ENCODE data around the gene EPB41L3. TPM values are rescaled to one million over a fixed set of nuclear protein-coding genes. Genes with fewer than 3 reads are reported as not detected.

EPB41L3 gene
- total and polyA plus RNA-seq, 2 donors (not counting 1 experiment from before 2014, with no cell fraction given), result 3.1 to 29.9 TPM

DNA sequence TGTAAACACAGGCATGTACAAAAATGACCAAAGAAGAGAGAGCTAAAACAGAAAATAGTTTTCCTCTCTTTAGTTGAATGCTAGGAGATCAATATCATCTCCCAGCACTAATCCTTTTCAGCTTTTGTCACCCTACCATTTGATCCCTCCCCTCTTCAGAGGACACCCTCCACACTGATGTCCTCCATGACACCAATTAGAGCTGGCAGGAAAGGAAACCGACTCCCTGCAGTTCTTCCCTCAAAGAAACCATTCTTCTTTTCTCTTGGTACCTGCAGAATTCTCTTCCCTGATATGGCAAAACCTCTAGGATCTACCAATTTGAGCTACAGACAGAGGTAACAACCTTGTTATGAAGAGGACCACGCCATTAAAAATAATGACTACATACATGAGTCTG, 5.3 kb downstream of the EPB41L3 start:
- no peaks in the 10 kb centered on the region for H3K36me3 ChIP-seq (ENCODE audit: control insufficient read depth, insufficient read depth, low read length)
- no peaks in the 10 kb centered on the region for H3K4me1 ChIP-seq (ENCODE audit: control insufficient read depth, extremely low read depth, insufficient read depth, low read length)
- DNase-seq (ENCODE audit: low read depth in 2 of 2), result no peak
- no peaks in the 10 kb centered on the region for H3K9me3 ChIP-seq (ENCODE audit: control insufficient read depth, insufficient read depth, low read depth, low read length)
- H3K4me2 ChIP-seq (ENCODE audit: extremely low read depth, insufficient read depth, low read length), result no peak overlapping the region
- no peaks in the 10 kb centered on the region for H3K27me3 ChIP-seq (ENCODE audit: control insufficient read depth, insufficient read depth, low read length)
- H4K20me1 ChIP-seq (ENCODE audit: control insufficient read depth, extremely low read depth, insufficient read depth, low read length), result no peaks in the 10 kb centered on the region
- no peak overlapping the region for H3K27ac ChIP-seq (ENCODE audit: insufficient read depth, low read length)
- TF ChIP-seq EZH2 (IDR thresholded peaks at IDR 0.05; ENCODE audit: low read length, missing control alignments), result no peak
- TF ChIP-seq, protein P1, sequence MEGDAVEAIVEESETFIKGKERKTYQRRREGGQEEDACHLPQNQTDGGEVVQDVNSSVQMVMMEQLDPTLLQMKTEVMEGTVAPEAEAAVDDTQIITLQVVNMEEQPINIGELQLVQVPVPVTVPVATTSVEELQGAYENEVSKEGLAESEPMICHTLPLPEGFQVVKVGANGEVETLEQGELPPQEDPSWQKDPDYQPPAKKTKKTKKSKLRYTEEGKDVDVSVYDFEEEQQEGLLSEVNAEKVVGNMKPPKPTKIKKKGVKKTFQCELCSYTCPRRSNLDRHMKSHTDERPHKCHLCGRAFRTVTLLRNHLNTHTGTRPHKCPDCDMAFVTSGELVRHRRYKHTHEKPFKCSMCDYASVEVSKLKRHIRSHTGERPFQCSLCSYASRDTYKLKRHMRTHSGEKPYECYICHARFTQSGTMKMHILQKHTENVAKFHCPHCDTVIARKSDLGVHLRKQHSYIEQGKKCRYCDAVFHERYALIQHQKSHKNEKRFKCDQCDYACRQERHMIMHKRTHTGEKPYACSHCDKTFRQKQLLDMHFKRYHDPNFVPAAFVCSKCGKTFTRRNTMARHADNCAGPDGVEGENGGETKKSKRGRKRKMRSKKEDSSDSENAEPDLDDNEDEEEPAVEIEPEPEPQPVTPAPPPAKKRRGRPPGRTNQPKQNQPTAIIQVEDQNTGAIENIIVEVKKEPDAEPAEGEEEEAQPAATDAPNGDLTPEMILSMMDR (conservative IDR thresholded peaks at IDR 0.05 in 1 of 2, IDR thresholded peaks at IDR 0.05 in 1 of 2; ENCODE audit: low read depth in 1 of 2, low read length in 2 of 2), result no peak
- H3K79me2 ChIP-seq (ENCODE audit: control insufficient read depth, insufficient read depth, low read length), result no peaks in the 10 kb centered on the region
- no peak overlapping the region for H3K9ac ChIP-seq (ENCODE audit: insufficient read depth, low read length)
- H2AFZ ChIP-seq (ENCODE audit: low read length), result no peak overlapping the region
- H3K4me3 ChIP-seq (replicated peaks in 1 of 4; ENCODE audit: control extremely low read depth in 1 of 4, insufficient read depth in 1 of 4, low read depth in 3 of 4, low read length in 4 of 4), result no peak overlapping the region

DNA sequence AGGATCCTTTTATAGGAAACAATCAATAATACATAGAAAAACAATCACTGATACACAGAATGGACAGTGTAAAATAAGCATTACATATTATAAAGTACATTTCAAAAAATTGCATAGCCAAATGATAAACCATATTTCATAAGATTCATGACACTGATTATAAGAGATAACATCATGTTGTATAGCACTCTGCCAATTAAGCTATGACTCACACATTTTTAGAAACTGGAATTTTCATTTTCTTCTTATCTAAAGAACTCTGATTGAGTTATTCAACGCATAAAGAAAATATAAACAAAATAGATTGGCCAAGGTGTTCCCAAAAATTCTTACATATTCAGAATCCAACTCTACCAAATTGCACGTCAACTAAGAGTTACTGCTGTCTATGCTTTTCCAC, 5.9 kb downstream of the EPB41L3 start:
- H3K27me3 ChIP-seq (ENCODE audit: control insufficient read depth, insufficient read depth, low read length), result no peaks in the 10 kb centered on the region
- no peak overlapping the region for H3K4me3 ChIP-seq (replicated peaks in 1 of 4; ENCODE audit: control extremely low read depth in 1 of 4, insufficient read depth in 1 of 4, low read depth in 3 of 4, low read length in 4 of 4)
- peak in 1 of 2 donors; percentile 7 for DNase-seq (ENCODE audit: low read depth in 2 of 2)
- no peaks in the 10 kb centered on the region for H3K36me3 ChIP-seq (ENCODE audit: control insufficient read depth, insufficient read depth, low read length)
- H3K27ac ChIP-seq (ENCODE audit: insufficient read depth, low read length), result no peak overlapping the region
- H3K4me1 ChIP-seq (ENCODE audit: control insufficient read depth, extremely low read depth, insufficient read depth, low read length), result no peaks in the 10 kb centered on the region
- no peaks in the 10 kb centered on the region for H4K20me1 ChIP-seq (ENCODE audit: control insufficient read depth, extremely low read depth, insufficient read depth, low read length)
- no peaks in the 10 kb centered on the region for H3K79me2 ChIP-seq (ENCODE audit: control insufficient read depth, insufficient read depth, low read length)
- no peak overlapping the region for H2AFZ ChIP-seq (ENCODE audit: low read length)
- H3K9me3 ChIP-seq (ENCODE audit: control insufficient read depth, insufficient read depth, low read depth, low read length), result no peaks in the 10 kb centered on the region
- TF ChIP-seq, protein P1 (conservative IDR thresholded peaks at IDR 0.05 in 1 of 2, IDR thresholded peaks at IDR 0.05 in 1 of 2; ENCODE audit: low read depth in 1 of 2, low read length in 2 of 2), result no peak
- no peak for TF ChIP-seq EZH2 (IDR thresholded peaks at IDR 0.05; ENCODE audit: low read length, missing control alignments)
- H3K9ac ChIP-seq (ENCODE audit: insufficient read depth, low read length), result no peak overlapping the region
- H3K4me2 ChIP-seq (ENCODE audit: extremely low read depth, insufficient read depth, low read length), result no peak overlapping the region

DNA sequence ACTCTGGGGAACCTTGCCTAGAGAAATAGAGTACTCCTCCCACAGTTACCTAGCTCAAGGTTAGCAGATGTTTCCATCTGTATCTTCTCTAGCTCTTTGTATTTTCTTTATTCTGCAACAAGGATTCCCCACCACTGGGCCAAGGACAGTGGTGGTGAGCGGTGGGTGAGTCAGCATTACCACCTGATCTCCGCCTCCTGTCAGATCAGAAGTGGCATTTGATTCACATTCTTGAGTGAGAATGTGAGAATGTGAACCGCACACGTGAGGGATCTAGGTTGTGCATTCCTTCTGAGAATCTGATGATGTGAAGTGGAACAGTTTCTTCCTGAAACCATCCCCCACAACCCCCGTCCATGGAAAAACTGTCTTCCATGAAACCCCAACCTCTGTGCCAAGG, 9.0 kb downstream of the EPB41L3 start:
- no peaks in the 10 kb centered on the region for H3K4me1 ChIP-seq (ENCODE audit: control insufficient read depth, extremely low read depth, insufficient read depth, low read length)
- peak in 1 of 2 donors; percentile 27 for DNase-seq (ENCODE audit: low read depth in 2 of 2)
- H3K9me3 ChIP-seq (ENCODE audit: control insufficient read depth, insufficient read depth, low read depth, low read length), result no peaks in the 10 kb centered on the region
- no peaks in the 10 kb centered on the region for H3K79me2 ChIP-seq (ENCODE audit: control insufficient read depth, insufficient read depth, low read length)
- no peak overlapping the region for H3K4me3 ChIP-seq (replicated peaks in 1 of 4; ENCODE audit: control extremely low read depth in 1 of 4, insufficient read depth in 1 of 4, low read depth in 3 of 4, low read length in 4 of 4)
- no peak overlapping the region for H2AFZ ChIP-seq (ENCODE audit: low read length)
- no peaks in the 10 kb centered on the region for H3K27me3 ChIP-seq (ENCODE audit: control insufficient read depth, insufficient read depth, low read length)
- no peaks in the 10 kb centered on the region for H3K36me3 ChIP-seq (ENCODE audit: control insufficient read depth, insufficient read depth, low read length)
- no peak overlapping the region for H3K27ac ChIP-seq (ENCODE audit: insufficient read depth, low read length)
- no peak for TF ChIP-seq EZH2 (IDR thresholded peaks at IDR 0.05; ENCODE audit: low read length, missing control alignments)
- TF ChIP-seq, protein P1 (conservative IDR thresholded peaks at IDR 0.05 in 1 of 2, IDR thresholded peaks at IDR 0.05 in 1 of 2; ENCODE audit: low read depth in 1 of 2, low read length in 2 of 2), result no peak
- H3K9ac ChIP-seq (ENCODE audit: insufficient read depth, low read length), result no peak overlapping the region
- no peaks in the 10 kb centered on the region for H4K20me1 ChIP-seq (ENCODE audit: control insufficient read depth, extremely low read depth, insufficient read depth, low read length)
- no peak overlapping the region for H3K4me2 ChIP-seq (ENCODE audit: extremely low read depth, insufficient read depth, low read length)

Data from fibroblast of lung (primary cell).